K562 (cell line): ENCODE data around the gene B3GLCT. TPM values are rescaled to one million over a fixed set of nuclear protein-coding genes. Genes with fewer than 3 reads are reported as not detected.

Source experiments
- ATAC-seq: fragments of 200-7000 bp; cut with Tn5 transposase; 3 replicates; pipeline ENCODE4 v1.9.1; 2020; ENCODE audit warnings: moderate library complexity
- BruUV-seq: library from RNA; stranded (reverse); fragments of 400-500 nt; replicated peaks from 2 replicates; lab custom pipeline; 2021; lab: Mats Ljungman, UMichigan
- CTCF ChIA-PET: fragments of 300-600 bp; formaldehyde crosslinking; extraction: SDS; loops from one replicate; lab custom pipeline; 2021; ENCODE audit warnings: low intra/inter-chr PET ratio; lab: Yijun Ruan, JAX
- POLR2A ChIA-PET: fragments of 300-600, 350-650 bp; sonication (Branson Sonifier 250); formaldehyde crosslinking; extraction: SDS; loops from one replicate; lab custom pipeline; 2021; ENCODE audit warnings: antibody characterized with exemption, inconsistent platforms; lab: Yijun Ruan, JAX
- DNase-seq, 4 experiments: peaks; one replicate each; pipeline versions ENCODE4 v3.0.0 to v3.0.0-alpha.2; 2011 to 2018; ENCODE audit warnings: low spot score in 3 of 4, mixed read lengths in 3 of 4; ENCODE audit errors: extremely low read depth in 1 of 4
- FAIRE-seq: peaks from 2 replicates; lab custom pipeline; 2011; peaks lifted over from hg19 to GRCh38; lab: Jason Lieb, UNC
- H2AFZ ChIP-seq: 2 replicates; pipeline ENCODE4 v1.6.0; 2011; ENCODE audit warnings: low read depth, low read length, control low read depth, inconsistent platforms
- H3K27ac ChIP-seq: fragments of 200-600 bp; 3 replicates; pipeline ENCODE4 v1.8.0; 2011; ENCODE audit warnings: low read depth, mild to moderate bottlenecking, control low read depth, inconsistent platforms, low read length, moderate library complexity, mixed read lengths; ENCODE audit errors: extremely low read depth
- H3K27me3 ChIP-seq, 2 experiments: fragments of 300-600 bp in 1 of 2; 2 replicates in 1 of 2; 3 replicates in 1 of 2; pipeline versions ENCODE4 v1.6.0 to v1.8.0; 2011; ENCODE audit warnings: inconsistent platforms in 2 of 2, low read length in 2 of 2, mild to moderate bottlenecking in 1 of 2, mixed read lengths in 1 of 2, moderate library complexity in 1 of 2; ENCODE audit not compliant: control insufficient read depth in 2 of 2, insufficient read depth in 2 of 2
- H3K36me3 ChIP-seq: fragments of 300-600 bp; 3 replicates; pipeline ENCODE4 v1.8.0; 2011; ENCODE audit warnings: mild to moderate bottlenecking, low read length, inconsistent platforms; ENCODE audit not compliant: control insufficient read depth, insufficient read depth
- H3K4me1 ChIP-seq, 2 experiments: fragments of 200-600 bp in 1 of 2; replicated peaks in 1 of 2; 2 replicates in 1 of 2; 3 replicates in 1 of 2; pipeline versions ENCODE4 v1.5.1 to v1.8.0; 2011; ENCODE audit warnings: inconsistent platforms in 2 of 2, low read length in 2 of 2, mild to moderate bottlenecking in 1 of 2, mixed read lengths in 1 of 2, moderate library complexity in 1 of 2; ENCODE audit not compliant: control insufficient read depth in 2 of 2, insufficient read depth in 2 of 2
- H3K4me2 ChIP-seq: 2 replicates; pipeline ENCODE4 v1.6.1; 2011; ENCODE audit warnings: low read length, control low read depth, inconsistent platforms, mixed read lengths; ENCODE audit not compliant: insufficient read depth
- H3K4me3 ChIP-seq: fragments of 200-600 bp; sonication (generic), shearing (Covaris generic); 2 replicates; pipeline ENCODE4 v1.5.1; 2016; ENCODE audit warnings: control low read depth, inconsistent platforms
- H3K79me2 ChIP-seq: fragments of 200-600 bp; 3 replicates; pipeline ENCODE4 v1.8.0; 2011; ENCODE audit warnings: low read length, inconsistent platforms; ENCODE audit not compliant: control insufficient read depth, insufficient read depth
- H3K9ac ChIP-seq, 2 experiments: 2 replicates each; pipeline versions ENCODE4 v1.6.0 to v1.6.1; 2011; ENCODE audit warnings: low read depth in 2 of 2, low read length in 2 of 2, control low read depth in 1 of 2, inconsistent platforms in 1 of 2, mild to moderate bottlenecking in 1 of 2, mixed read lengths in 1 of 2; ENCODE audit not compliant: insufficient read depth in 1 of 2
- H3K9me1 ChIP-seq: one replicate; pipeline ENCODE4 v1.6.0; 2011; ENCODE audit warnings: inconsistent platforms, mild to moderate bottlenecking, low read length, moderate library complexity; ENCODE audit not compliant: control insufficient read depth, insufficient read depth
- H3K9me3 ChIP-seq: replicated peaks from 2 replicates; pipeline ENCODE4 v1.5.1; 2011; ENCODE audit warnings: low read depth, low read length, inconsistent platforms; ENCODE audit not compliant: control insufficient read depth, insufficient read depth
- H4K20me1 ChIP-seq: replicated peaks from 2 replicates; pipeline ENCODE4 v1.6.1; 2011; ENCODE audit warnings: low read length, inconsistent platforms, mixed read lengths; ENCODE audit not compliant: control insufficient read depth, insufficient read depth
- BACH1 ChIP-seq: fragments of 200-800 bp; sonication (Bioruptor generic); IDR thresholded peaks from 2 replicates; pipeline ENCODE4 v1.6.1; 2016; ENCODE audit warnings: missing genetic modification characterization, missing compliant biosample characterization
- BCL6 ChIP-seq: fragments of 250-450 bp; sonication (Bioruptor Pico); IDR thresholded peaks from 2 replicates; pipeline ENCODE4 v1.4.0; 2020
- BRD4 ChIP-seq: fragments of 200-600 bp; sonication (generic); IDR thresholded peaks from 2 replicates; pipeline ENCODE4 v1.6.1; 2017; ENCODE audit warnings: inconsistent platforms
- NFIX ChIP-seq: fragments of 250-450 bp; sonication (Bioruptor Pico); IDR thresholded peaks from 2 replicates; pipeline ENCODE4 v1.4.0; 2020; ENCODE audit warnings: low read depth, mild to moderate bottlenecking, moderate library complexity
- PRPF4 ChIP-seq: fragments of 200-400 bp; formaldehyde crosslinking; IDR thresholded peaks from one replicate; pipeline ENCODE4 v1.6.1; 2017; ENCODE audit warnings: low read length, low read depth, mild to moderate bottlenecking; ENCODE audit not compliant: insufficient read depth, poor library complexity, severe bottlenecking
- STAG1 ChIP-seq: sonication (generic); formaldehyde crosslinking; IDR thresholded peaks from 2 replicates; pipeline ENCODE4 v1.5.0; 2020; ENCODE audit warnings: missing genetic modification reagents, borderline replicate concordance
- SUPT5H ChIP-seq: fragments of 450-650 bp; IDR thresholded peaks from 2 replicates; pipeline ENCODE4 v1.6.1; 2016
- TGIF2 ChIP-seq: sonication (generic); formaldehyde crosslinking; IDR thresholded peaks from 2 replicates; pipeline ENCODE4 v1.8.1; 2022; ENCODE audit warnings: mild to moderate bottlenecking, missing genetic modification reagents, moderate library complexity
- ZNF124 ChIP-seq: sonication (generic); formaldehyde crosslinking; IDR thresholded peaks from 2 replicates; pipeline ENCODE4 v1.8.1; 2022; ENCODE audit warnings: missing genetic modification reagents
- WGBS: fragments of 100-300 bp; shearing (Covaris generic); methylation state at CpG from one replicate; pipeline ENCODE4 v1.1.6; 2016; ENCODE audit warnings: low coverage, mixed read lengths; ENCODE audit not compliant: insufficient coverage; ENCODE audit errors: missing lambda C conversion rate; 5-methylcytosine and 5-hydroxymethylcytosine counted together
- in situ Hi-C: fragments of 300-500 bp; cut with MboI; formaldehyde crosslinking; loops from 4 replicates; pipeline ENCODE4 v1.15.0; 2018; ENCODE audit warnings: inconsistent platforms, mixed read lengths
- intact Hi-C: fragments of 100-400 bp; cut with micrococcal nuclease; formaldehyde crosslinking; loops from 2 replicates; pipeline ENCODE4 v1.14.2; 2022
- polyA plus RNA-seq, 8 experiments: library from polyadenylated mRNA; depleted of rRNA in 4 of 8; stranded (reverse) in 5 of 8; unstranded in 3 of 8; fragments of >200 nt; fragmentation: Nextera tagmentation in 2 of 8; fragmentation: Illumina TruSeq in 1 of 8; extraction: Ambion mirVana in 2 of 8; extraction: Trizol in 1 of 8; gene quantifications; 2 replicates each; pipeline versions ENCODE4 v1.2.1 to v1.2.3, GENCODE V29; 2011 to 2014; ENCODE audit warnings: inconsistent platforms in 1 of 8, missing spikeins in 1 of 8
- total RNA-seq, 7 experiments: library from RNA; depleted of rRNA in 6 of 7; stranded (reverse); fragments of >200 nt in 6 of 7; fragmentation: Illumina TruSeq in 2 of 7; extraction: Trizol in 2 of 7; gene quantifications; 2 replicates each; pipeline versions ENCODE4 v1.2.1 to v1.2.3, GENCODE V29; 2011 to 2021; ENCODE audit warnings: low replicate concordance in 1 of 7
- TF ChIP-seq, protein P1 (sequence below): fragments of 250-450 bp; sonication (Bioruptor Pico); IDR thresholded peaks from 2 replicates; pipeline ENCODE4 v1.4.0; 2020; ENCODE audit warnings: mild to moderate bottlenecking, moderate library complexity, borderline replicate concordance
- TF ChIP-seq, protein P2 (sequence below): fragments of 450-650 bp; IDR thresholded peaks from one replicate; pipeline ENCODE4 v1.6.1; 2018; ENCODE audit warnings: mild to moderate bottlenecking, moderate library complexity; ENCODE audit not compliant: partially characterized antibody
- TF ChIP-seq, protein P3 (sequence below): fragments of 450-650 bp; conservative IDR thresholded peaks from 2 replicates; pipeline ENCODE4 v1.6.1; 2016; ENCODE audit warnings: missing genetic modification characterization, low read depth, mild to moderate bottlenecking, missing compliant biosample characterization, moderate library complexity
- TF ChIP-seq, protein P4 (sequence below), 2 experiments: fragments of 450-650 bp; IDR thresholded peaks; 2 replicates each; pipeline ENCODE4 v1.6.1; 2018; ENCODE audit warnings: mild to moderate bottlenecking in 2 of 2, low read depth in 1 of 2; ENCODE audit not compliant: partially characterized antibody in 2 of 2

Gene B3GLCT
- total and polyA plus RNA-seq, 9 of the 15 experiments (the other 6 are each of a cell fraction or from before 2014, with no cell fraction given) = 1.1 to 5.1 (median 2.9) TPM

DNA sequence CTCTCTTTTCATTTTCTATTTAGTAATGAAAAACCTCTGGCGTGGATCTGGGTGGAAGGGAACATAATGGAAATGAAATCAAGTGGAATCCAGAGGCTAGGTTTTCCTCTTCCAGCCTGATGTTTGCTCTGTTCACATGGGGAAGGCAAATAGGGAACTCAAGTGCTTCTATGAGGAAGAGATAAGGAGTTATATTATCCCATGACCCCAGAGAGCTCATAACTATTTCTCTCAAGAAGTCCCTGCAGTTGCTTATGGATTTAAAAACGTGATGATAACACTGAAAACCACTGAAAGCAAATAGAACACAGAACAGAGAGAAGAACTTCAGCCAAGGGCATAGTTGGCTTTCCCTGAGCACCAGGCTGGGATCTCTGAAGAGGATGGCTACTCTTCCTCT, 157.8 kb downstream of the B3GLCT start (continued):
- TF ChIP-seq, protein P1, sequence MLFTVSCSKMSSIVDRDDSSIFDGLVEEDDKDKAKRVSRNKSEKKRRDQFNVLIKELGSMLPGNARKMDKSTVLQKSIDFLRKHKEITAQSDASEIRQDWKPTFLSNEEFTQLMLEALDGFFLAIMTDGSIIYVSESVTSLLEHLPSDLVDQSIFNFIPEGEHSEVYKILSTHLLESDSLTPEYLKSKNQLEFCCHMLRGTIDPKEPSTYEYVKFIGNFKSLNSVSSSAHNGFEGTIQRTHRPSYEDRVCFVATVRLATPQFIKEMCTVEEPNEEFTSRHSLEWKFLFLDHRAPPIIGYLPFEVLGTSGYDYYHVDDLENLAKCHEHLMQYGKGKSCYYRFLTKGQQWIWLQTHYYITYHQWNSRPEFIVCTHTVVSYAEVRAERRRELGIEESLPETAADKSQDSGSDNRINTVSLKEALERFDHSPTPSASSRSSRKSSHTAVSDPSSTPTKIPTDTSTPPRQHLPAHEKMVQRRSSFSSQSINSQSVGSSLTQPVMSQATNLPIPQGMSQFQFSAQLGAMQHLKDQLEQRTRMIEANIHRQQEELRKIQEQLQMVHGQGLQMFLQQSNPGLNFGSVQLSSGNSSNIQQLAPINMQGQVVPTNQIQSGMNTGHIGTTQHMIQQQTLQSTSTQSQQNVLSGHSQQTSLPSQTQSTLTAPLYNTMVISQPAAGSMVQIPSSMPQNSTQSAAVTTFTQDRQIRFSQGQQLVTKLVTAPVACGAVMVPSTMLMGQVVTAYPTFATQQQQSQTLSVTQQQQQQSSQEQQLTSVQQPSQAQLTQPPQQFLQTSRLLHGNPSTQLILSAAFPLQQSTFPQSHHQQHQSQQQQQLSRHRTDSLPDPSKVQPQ (CRISPR knock-in tag) = no peak
- TF ChIP-seq PRPF4 = no peak
- no peak for TF ChIP-seq BRD4
- no peak for TF ChIP-seq BACH1
- no peak for TF ChIP-seq TGIF2 (CRISPR knock-in tag)
- no peak for TF ChIP-seq NFIX (CRISPR knock-in tag)

DNA sequence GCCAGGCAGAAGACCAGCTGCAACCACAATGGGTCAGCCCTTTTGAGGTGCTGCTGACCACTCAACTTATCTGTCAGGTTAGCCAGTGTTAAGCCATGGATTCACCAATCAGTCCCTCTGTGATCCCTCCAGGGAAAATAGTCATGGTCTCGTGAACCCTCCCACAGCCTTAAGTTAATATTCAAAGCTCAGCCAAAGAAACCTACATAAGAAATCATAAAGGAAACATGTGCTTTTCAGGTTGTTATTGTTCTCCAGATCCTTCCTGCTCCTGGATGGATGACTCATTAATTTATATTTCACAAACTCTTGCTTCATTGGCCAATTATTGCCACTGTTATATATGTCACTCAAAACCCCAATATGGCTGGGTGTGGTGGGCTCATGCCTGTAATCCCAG, 161.9 kb downstream of the B3GLCT start:
- no peaks in the 10 kb centered on the region for H3K36me3 ChIP-seq
- no peaks in the 10 kb centered on the region for H4K20me1 ChIP-seq
- no peak for FAIRE-seq
- BruUV-seq = no TSS peak
- H3K27ac ChIP-seq = no peak overlapping the region
- no peaks in the 10 kb centered on the region for H3K9me1 ChIP-seq
- no peak overlapping the region for H3K4me3 ChIP-seq
- ATAC-seq = no peak
- CTCF ChIA-PET = no interaction called here
- H3K4me1 ChIP-seq = no peaks in the 10 kb centered on the region
- POLR2A ChIA-PET = interaction anchor here (0.6 kb wide), 1 partner anchor 149 kb away, joined by 4 read pairs; no protein-coding TSS in a partner anchor
- in situ Hi-C loops (no loop called here), intact Hi-C loops (no loop called here)
- WGBS = 0% methylated on average over 1 of the region's 1 CpG
- H3K4me2 ChIP-seq = no peak overlapping the region
- H3K79me2 ChIP-seq = no peaks in the 10 kb centered on the region
- H3K27me3 ChIP-seq = no peaks in the 10 kb centered on the region
- no peak overlapping the region for H3K9ac ChIP-seq
- no peak for DNase-seq
- no peaks in the 10 kb centered on the region for H3K9me3 ChIP-seq
- H2AFZ ChIP-seq = no peak overlapping the region
- TF ChIP-seq, protein P2, sequence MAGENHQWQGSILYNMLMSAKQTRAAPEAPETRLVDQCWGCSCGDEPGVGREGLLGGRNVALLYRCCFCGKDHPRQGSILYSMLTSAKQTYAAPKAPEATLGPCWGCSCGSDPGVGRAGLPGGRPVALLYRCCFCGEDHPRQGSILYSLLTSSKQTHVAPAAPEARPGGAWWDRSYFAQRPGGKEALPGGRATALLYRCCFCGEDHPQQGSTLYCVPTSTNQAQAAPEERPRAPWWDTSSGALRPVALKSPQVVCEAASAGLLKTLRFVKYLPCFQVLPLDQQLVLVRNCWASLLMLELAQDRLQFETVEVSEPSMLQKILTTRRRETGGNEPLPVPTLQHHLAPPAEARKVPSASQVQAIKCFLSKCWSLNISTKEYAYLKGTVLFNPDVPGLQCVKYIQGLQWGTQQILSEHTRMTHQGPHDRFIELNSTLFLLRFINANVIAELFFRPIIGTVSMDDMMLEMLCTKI = no peak
- TF ChIP-seq, protein P3, sequence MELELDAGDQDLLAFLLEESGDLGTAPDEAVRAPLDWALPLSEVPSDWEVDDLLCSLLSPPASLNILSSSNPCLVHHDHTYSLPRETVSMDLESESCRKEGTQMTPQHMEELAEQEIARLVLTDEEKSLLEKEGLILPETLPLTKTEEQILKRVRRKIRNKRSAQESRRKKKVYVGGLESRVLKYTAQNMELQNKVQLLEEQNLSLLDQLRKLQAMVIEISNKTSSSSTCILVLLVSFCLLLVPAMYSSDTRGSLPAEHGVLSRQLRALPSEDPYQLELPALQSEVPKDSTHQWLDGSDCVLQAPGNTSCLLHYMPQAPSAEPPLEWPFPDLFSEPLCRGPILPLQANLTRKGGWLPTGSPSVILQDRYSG (tag) = no peak
- TF ChIP-seq, protein P4, sequence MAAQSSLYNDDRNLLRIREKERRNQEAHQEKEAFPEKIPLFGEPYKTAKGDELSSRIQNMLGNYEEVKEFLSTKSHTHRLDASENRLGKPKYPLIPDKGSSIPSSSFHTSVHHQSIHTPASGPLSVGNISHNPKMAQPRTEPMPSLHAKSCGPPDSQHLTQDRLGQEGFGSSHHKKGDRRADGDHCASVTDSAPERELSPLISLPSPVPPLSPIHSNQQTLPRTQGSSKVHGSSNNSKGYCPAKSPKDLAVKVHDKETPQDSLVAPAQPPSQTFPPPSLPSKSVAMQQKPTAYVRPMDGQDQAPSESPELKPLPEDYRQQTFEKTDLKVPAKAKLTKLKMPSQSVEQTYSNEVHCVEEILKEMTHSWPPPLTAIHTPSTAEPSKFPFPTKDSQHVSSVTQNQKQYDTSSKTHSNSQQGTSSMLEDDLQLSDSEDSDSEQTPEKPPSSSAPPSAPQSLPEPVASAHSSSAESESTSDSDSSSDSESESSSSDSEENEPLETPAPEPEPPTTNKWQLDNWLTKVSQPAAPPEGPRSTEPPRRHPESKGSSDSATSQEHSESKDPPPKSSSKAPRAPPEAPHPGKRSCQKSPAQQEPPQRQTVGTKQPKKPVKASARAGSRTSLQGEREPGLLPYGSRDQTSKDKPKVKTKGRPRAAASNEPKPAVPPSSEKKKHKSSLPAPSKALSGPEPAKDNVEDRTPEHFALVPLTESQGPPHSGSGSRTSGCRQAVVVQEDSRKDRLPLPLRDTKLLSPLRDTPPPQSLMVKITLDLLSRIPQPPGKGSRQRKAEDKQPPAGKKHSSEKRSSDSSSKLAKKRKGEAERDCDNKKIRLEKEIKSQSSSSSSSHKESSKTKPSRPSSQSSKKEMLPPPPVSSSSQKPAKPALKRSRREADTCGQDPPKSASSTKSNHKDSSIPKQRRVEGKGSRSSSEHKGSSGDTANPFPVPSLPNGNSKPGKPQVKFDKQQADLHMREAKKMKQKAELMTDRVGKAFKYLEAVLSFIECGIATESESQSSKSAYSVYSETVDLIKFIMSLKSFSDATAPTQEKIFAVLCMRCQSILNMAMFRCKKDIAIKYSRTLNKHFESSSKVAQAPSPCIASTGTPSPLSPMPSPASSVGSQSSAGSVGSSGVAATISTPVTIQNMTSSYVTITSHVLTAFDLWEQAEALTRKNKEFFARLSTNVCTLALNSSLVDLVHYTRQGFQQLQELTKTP (IDR thresholded peaks at IDR 0.05; ENCODE audit: low read depth in 1 of 2, partially characterized antibody in 2 of 2) = no peak
- TF ChIP-seq ZNF124 (CRISPR knock-in tag) (no peak), STAG1 (CRISPR knock-in tag) (no peak), BCL6 (CRISPR knock-in tag) (no peak), SUPT5H (no peak)
